Measurements from ENCODE around the gene ENOX2.
A peak's percentile ranks its signal among the peaks of the same experiment; 100 is the strongest.

ENOX2 gene

GRCh38 chrX:130578906-130579305 lies 324.1 kb downstream of the ENOX2 start:
- H3K9me3 ChIP-seq (ENCODE audit: control insufficient read depth, insufficient read depth, low read length): no peaks in the 10 kb centered on the region

GRCh38 chrX:130577431-130577830 lies 325.6 kb downstream of the ENOX2 start:
- Histone ChIP-seq H4K20me1 (ENCODE audit: control insufficient read depth, insufficient read depth, low read depth, low read length) (no peaks in the 10 kb centered on the region), H3K36me3 (ENCODE audit: control insufficient read depth, low read length) (no peaks in the 10 kb centered on the region), H3K4me2 (ENCODE audit: low read length) (no peak overlapping the region), H3K4me3 (ENCODE audit: low read length) (no peak overlapping the region), H3K9me3 (ENCODE audit: control insufficient read depth, insufficient read depth, low read length) (no peaks in the 10 kb centered on the region), H3F3A (ENCODE audit: control insufficient read depth, insufficient read depth) (no peaks in the 10 kb centered on the region), H3K27me3 (ENCODE audit: control insufficient read depth, low read length) (no peaks in the 10 kb centered on the region), H3K79me2 (ENCODE audit: control insufficient read depth, low read length) (no peaks in the 10 kb centered on the region), H3K9me2 (replicated peaks; ENCODE audit: control insufficient read depth, low read length) (no peaks in the 10 kb centered on the region), H3K27ac (ENCODE audit: low read depth, low read length) (no peak overlapping the region), H3K4me1 (ENCODE audit: control insufficient read depth, low read length) (no peaks in the 10 kb centered on the region)
- TF ChIP-seq EZH2phosphoT487 (IDR thresholded peaks at IDR 0.05; ENCODE audit: borderline replicate concordance, low read length) (no peak), CTCF (IDR thresholded peaks at IDR 0.05; ENCODE audit: low read depth, low read length, poor library complexity, severe bottlenecking) (no peak)

More at GRCh38 chrX:130578906-130579305, 324.1 kb downstream of the ENOX2 start:
- Histone ChIP-seq H3K4me1 (ENCODE audit: control insufficient read depth, low read length) (no peaks in the 10 kb centered on the region), H3K36me3 (ENCODE audit: control insufficient read depth, low read length) (no peaks in the 10 kb centered on the region), H3K9me2 (replicated peaks; ENCODE audit: control insufficient read depth, low read length) (no peaks in the 10 kb centered on the region), H4K20me1 (ENCODE audit: control insufficient read depth, insufficient read depth, low read depth, low read length) (no peaks in the 10 kb centered on the region), H3K4me2 (ENCODE audit: low read length) (no peak overlapping the region), H3K27ac (ENCODE audit: low read depth, low read length) (no peak overlapping the region), H3K27me3 (ENCODE audit: control insufficient read depth, low read length) (no peaks in the 10 kb centered on the region), H3K4me3 (ENCODE audit: low read length) (no peak overlapping the region), H3K79me2 (ENCODE audit: control insufficient read depth, low read length) (no peaks in the 10 kb centered on the region), H3F3A (ENCODE audit: control insufficient read depth, insufficient read depth) (no peaks in the 10 kb centered on the region)
- TF ChIP-seq EZH2phosphoT487 (IDR thresholded peaks at IDR 0.05; ENCODE audit: borderline replicate concordance, low read length): no peak
- no peak for TF ChIP-seq CTCF (IDR thresholded peaks at IDR 0.05; ENCODE audit: low read depth, low read length, poor library complexity, severe bottlenecking)

GRCh38 chrX:130575831-130576389 lies 327.1 kb downstream of the ENOX2 start:
- H3K36me3 ChIP-seq (ENCODE audit: control insufficient read depth, low read length): no peaks in the 10 kb centered on the region
- no peak overlapping the region for H3K27ac ChIP-seq (ENCODE audit: low read depth, low read length)
- H3K79me2 ChIP-seq (ENCODE audit: control insufficient read depth, low read length): no peaks in the 10 kb centered on the region
- no peaks in the 10 kb centered on the region for H4K20me1 ChIP-seq (ENCODE audit: control insufficient read depth, insufficient read depth, low read depth, low read length)
- no peak overlapping the region for H3K4me3 ChIP-seq (ENCODE audit: low read length)
- no peaks in the 10 kb centered on the region for H3K27me3 ChIP-seq (ENCODE audit: control insufficient read depth, low read length)
- H3K4me1 ChIP-seq (ENCODE audit: control insufficient read depth, low read length): no peaks in the 10 kb centered on the region
- TF ChIP-seq CTCF (IDR thresholded peaks at IDR 0.05; ENCODE audit: low read depth, low read length, poor library complexity, severe bottlenecking): peak; percentile 59
- no peak for TF ChIP-seq EZH2phosphoT487 (IDR thresholded peaks at IDR 0.05; ENCODE audit: borderline replicate concordance, low read length)
- H3F3A ChIP-seq (ENCODE audit: control insufficient read depth, insufficient read depth): no peaks in the 10 kb centered on the region
- no peaks in the 10 kb centered on the region for H3K9me3 ChIP-seq (ENCODE audit: control insufficient read depth, insufficient read depth, low read length)
- H3K9me2 ChIP-seq (replicated peaks; ENCODE audit: control insufficient read depth, low read length): no peaks in the 10 kb centered on the region
- H3K4me2 ChIP-seq (ENCODE audit: low read length): no peak overlapping the region
